Mucosa of descending colon (tissue), 3 donors: ENCODE data around the gene WASF1. TPM values are rescaled to one million over a fixed set of nuclear protein-coding genes. Genes with fewer than 3 reads are reported as not detected.

Experiments
- ATAC-seq: fragments of 200-7000 bp; cut with Tn5 transposase; one replicate; pipeline ENCODE4 v1.9.1; 2020; ENCODE audit warnings: mild to moderate bottlenecking, moderate library complexity
- DNase-seq, 3 donors: peaks; one replicate each; pipeline ENCODE4 v3.0.0-alpha.2; 2020
- H3K36me3 ChIP-seq: fragments of 200-600 bp; one replicate; pipeline ENCODE4 v1.8.0; 2021; ENCODE audit warnings: low read depth, mild to moderate bottlenecking
- H3K4me1 ChIP-seq: fragments of 200-600 bp; one replicate; pipeline ENCODE4 v1.8.0; 2021; ENCODE audit warnings: low read depth, mild to moderate bottlenecking
- H3K4me3 ChIP-seq: fragments of 200-600 bp; one replicate; pipeline ENCODE4 v1.8.0; 2021; ENCODE audit warnings: mild to moderate bottlenecking
- H3K9me3 ChIP-seq: fragments of 200-600 bp; one replicate; pipeline ENCODE4 v1.8.0; 2021; ENCODE audit warnings: mild to moderate bottlenecking
- intact Hi-C, 2 donors: fragments of 100-400 bp; cut with DNase I in 1 of 2; cut with micrococcal nuclease in 1 of 2; formaldehyde crosslinking; loops; one replicate each; pipeline versions ENCODE4 v1.11.0 to v1.11.1; 2022; cut with DNase I, micrococcal nuclease
- total RNA-seq, 3 donors: library from RNA; stranded (reverse); fragmentation: NEBNext Ultra II Directional in 2 of 3; extraction: Animal tissue kit (Norgen Biotek cat#: 25700) in 2 of 3; gene quantifications; one replicate each; pipeline versions ENCODE4 v1.2.1 to v1.2.4, GENCODE V29; 2021 to 2023
- TF ChIP-seq, protein P1 (sequence below): fragments of 200-600 bp; IDR thresholded peaks from one replicate; pipeline ENCODE4 v1.8.0; 2022; ENCODE audit warnings: antibody characterized with exemption, mild to moderate bottlenecking
- donor health status: DM: no; HTN: no; CAD: no; lungs with moderate emphysema.
- donor health status: DM: no; HTN: no; CAD: no.
- donor health status: DM: no; HTN: yes; CAD: no.

Gene WASF1
- total RNA-seq, 3 donors from 2014 or later, result 1.3 to 16.0 (median 2.7) TPM

GRCh38 chr6:110097443-110097842 lies 82.0 kb downstream of the WASF1 start:
- intact Hi-C loops, result no loop called here
- DNase-seq (no peak), ATAC-seq (no peak)
- TF ChIP-seq, protein P1, sequence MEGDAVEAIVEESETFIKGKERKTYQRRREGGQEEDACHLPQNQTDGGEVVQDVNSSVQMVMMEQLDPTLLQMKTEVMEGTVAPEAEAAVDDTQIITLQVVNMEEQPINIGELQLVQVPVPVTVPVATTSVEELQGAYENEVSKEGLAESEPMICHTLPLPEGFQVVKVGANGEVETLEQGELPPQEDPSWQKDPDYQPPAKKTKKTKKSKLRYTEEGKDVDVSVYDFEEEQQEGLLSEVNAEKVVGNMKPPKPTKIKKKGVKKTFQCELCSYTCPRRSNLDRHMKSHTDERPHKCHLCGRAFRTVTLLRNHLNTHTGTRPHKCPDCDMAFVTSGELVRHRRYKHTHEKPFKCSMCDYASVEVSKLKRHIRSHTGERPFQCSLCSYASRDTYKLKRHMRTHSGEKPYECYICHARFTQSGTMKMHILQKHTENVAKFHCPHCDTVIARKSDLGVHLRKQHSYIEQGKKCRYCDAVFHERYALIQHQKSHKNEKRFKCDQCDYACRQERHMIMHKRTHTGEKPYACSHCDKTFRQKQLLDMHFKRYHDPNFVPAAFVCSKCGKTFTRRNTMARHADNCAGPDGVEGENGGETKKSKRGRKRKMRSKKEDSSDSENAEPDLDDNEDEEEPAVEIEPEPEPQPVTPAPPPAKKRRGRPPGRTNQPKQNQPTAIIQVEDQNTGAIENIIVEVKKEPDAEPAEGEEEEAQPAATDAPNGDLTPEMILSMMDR, result no peak
- no peaks in the 10 kb centered on the region for H3K4me1 ChIP-seq
- no peaks in the 10 kb centered on the region for H3K36me3 ChIP-seq
- no peaks in the 10 kb centered on the region for H3K9me3 ChIP-seq
- H3K4me3 ChIP-seq, result no peak overlapping the region

GRCh38 chr6:110095935-110096334 lies 83.5 kb downstream of the WASF1 start:
- intact Hi-C loops, result no loop called here
- ATAC-seq (no peak), DNase-seq (no peak)
- H3K4me3 ChIP-seq, result no peak overlapping the region
- no peaks in the 10 kb centered on the region for H3K4me1 ChIP-seq
- no peaks in the 10 kb centered on the region for H3K36me3 ChIP-seq
- TF ChIP-seq, protein P1, result no peak
- no peaks in the 10 kb centered on the region for H3K9me3 ChIP-seq

GRCh38 chr6:110095101-110095500 lies 84.4 kb downstream of the WASF1 start:
- DNase-seq (no peak), ATAC-seq (no peak)
- Histone ChIP-seq H3K36me3 (no peaks in the 10 kb centered on the region), H3K9me3 (no peaks in the 10 kb centered on the region), H3K4me1 (no peaks in the 10 kb centered on the region), H3K4me3 (no peak overlapping the region)
- intact Hi-C loops, result no loop called here
- TF ChIP-seq, protein P1, result no peak

- DNase-seq (no peak), ATAC-seq (no peak)
- Histone ChIP-seq H3K4me1 (no peaks in the 10 kb centered on the region), H3K4me3 (no peak overlapping the region), H3K36me3 (no peaks in the 10 kb centered on the region), H3K9me3 (no peaks in the 10 kb centered on the region)
- TF ChIP-seq, protein P1, result no peak
- intact Hi-C loops, result no loop called here
Measured at GRCh38 chr6:110093981-110094380, 85.5 kb downstream of the WASF1 start.

- H3K36me3 ChIP-seq, result no peaks in the 10 kb centered on the region
- no peaks in the 10 kb centered on the region for H3K4me1 ChIP-seq
- TF ChIP-seq, protein P1, result no peak
- no peak for DNase-seq
- intact Hi-C loops, result no loop called here
- H3K4me3 ChIP-seq, result no peak overlapping the region
- ATAC-seq, result no peak
- H3K9me3 ChIP-seq, result no peaks in the 10 kb centered on the region
Measured at GRCh38 chr6:110090876-110091275, 88.6 kb downstream of the WASF1 start.

GRCh38 chr6:110089323-110089722 lies 90.1 kb downstream of the WASF1 start:
- TF ChIP-seq, protein P1, result no peak
- no peak for DNase-seq
- ATAC-seq, result no peak
- intact Hi-C loops, result no loop called here
- Histone ChIP-seq H3K36me3 (no peaks in the 10 kb centered on the region), H3K4me1 (no peaks in the 10 kb centered on the region), H3K4me3 (no peak overlapping the region), H3K9me3 (no peaks in the 10 kb centered on the region)
